Lung (tissue), 12 donors: ENCODE measurements around the gene ZFAND3. TPM values are rescaled to one million over a fixed set of nuclear protein-coding genes. Genes with fewer than 3 reads are reported as not detected.

Experiments used
- ATAC-seq: fragments of 200-7000 bp; cut with Tn5 transposase; one replicate; pipeline ENCODE4 v1.9.1; 2020; ENCODE audit warnings: moderate number of reproducible peaks; ENCODE audit not compliant: insufficient read depth, low FRiP score
- DNase-seq, 3 donors: peaks; one replicate each; pipeline ENCODE4 v3.0.0-alpha.2; 2013 to 2017
- H3K27ac ChIP-seq, 2 donors: one replicate each; pipeline ENCODE4 v1.5.1; 2013; ENCODE audit warnings: mild to moderate bottlenecking in 2 of 2, moderate library complexity in 2 of 2, control low read depth in 1 of 2, inconsistent platforms in 1 of 2, low read depth in 1 of 2, low read length in 1 of 2
- H3K27me3 ChIP-seq, 3 donors: one replicate each; pipeline ENCODE4 v1.5.1; 2013; ENCODE audit warnings: low read length in 2 of 3; ENCODE audit not compliant: control insufficient read depth in 3 of 3, insufficient read depth in 3 of 3
- H3K36me3 ChIP-seq, 4 donors: one replicate each; pipeline ENCODE4 v1.5.1; 2013; ENCODE audit warnings: low read length in 4 of 4, mild to moderate bottlenecking in 1 of 4, moderate library complexity in 1 of 4; ENCODE audit not compliant: control insufficient read depth in 4 of 4, insufficient read depth in 4 of 4
- H3K4me1 ChIP-seq, 5 donors: one replicate each; pipeline ENCODE4 v1.5.1; 2013; ENCODE audit warnings: low read length in 5 of 5, mild to moderate bottlenecking in 2 of 5, moderate library complexity in 1 of 5; ENCODE audit not compliant: control insufficient read depth in 5 of 5, insufficient read depth in 5 of 5
- H3K4me3 ChIP-seq: one replicate; pipeline ENCODE4 v1.5.1; 2013; ENCODE audit warnings: mild to moderate bottlenecking, control low read depth, moderate library complexity
- H3K9ac ChIP-seq, 2 donors: one replicate each; pipeline ENCODE4 v1.5.1; 2013; ENCODE audit warnings: low read length in 2 of 2, control low read depth in 1 of 2; ENCODE audit not compliant: insufficient read depth in 1 of 2
- H3K9me3 ChIP-seq, 4 donors: one replicate each; pipeline ENCODE4 v1.5.1; 2013; ENCODE audit warnings: low read length in 3 of 4, mild to moderate bottlenecking in 1 of 4, moderate library complexity in 1 of 4; ENCODE audit not compliant: control insufficient read depth in 4 of 4, insufficient read depth in 3 of 4
- CTCF ChIP-seq: IDR thresholded peaks from 2 replicates; pipeline ENCODE4 v1.5.1; 2012; ENCODE audit warnings: mild to moderate bottlenecking; ENCODE audit errors: control extremely low read depth, extremely low read depth
- WGBS, 2 donors: extraction: QIAGEN DNeasy Blood & Tissue Kit; methylation state at CpG; one replicate each; pipeline ENCODE4 v1.1.7; 2013; 5-methylcytosine and 5-hydroxymethylcytosine counted together
- polyA plus RNA-seq, 2 donors: library from polyadenylated mRNA; stranded (reverse); fragments of 200-250 nt; gene quantifications; one replicate each; pipeline ENCODE4 v1.2.1, GENCODE V29; 2013
- total RNA-seq, 2 donors: library from RNA; depleted of rRNA in 1 of 2; stranded (reverse); fragments of >200 nt in 1 of 2; gene quantifications; one replicate each; pipeline ENCODE4 v1.2.1, GENCODE V29; 2014 to 2021
- donor health status: control.
- donor health status: control.
- donor health status: Bipolar disorder and iron deficiency.
- donor health status: healthy.
- donor health status: DM: yes; HTN: yes; CAD: no.

Gene ZFAND3
- total and polyA plus RNA-seq, 4 donors, result 27.6 to 63.6 (median 51.3) TPM

- no peak for ATAC-seq
- no peaks in the 10 kb centered on the region for H3K9me3 ChIP-seq
- DNase-seq, result no peak
- H3K4me1 ChIP-seq, result peaks cover 0 to 6% (median 0%) of the 10 kb centered on the region in 5 donors
- no peak overlapping the region for H3K4me3 ChIP-seq
- H3K9ac ChIP-seq, result no peak overlapping the region
- 70 to 85% methylated on average over 5 of the region's 5 CpGs for WGBS, 2 donors
- no peak for TF ChIP-seq CTCF
- no peaks in the 10 kb centered on the region for H3K36me3 ChIP-seq
- H3K27me3 ChIP-seq, result no peaks in the 10 kb centered on the region
- H3K27ac ChIP-seq, result no peak overlapping the region
These were observed 192.4 kb downstream of the ZFAND3 start for GRCh38 chr6:38011937-38012336.

- no peaks in the 10 kb centered on the region for H3K27me3 ChIP-seq
- peak; percentile 44 to 77 (median 57) for DNase-seq
- no peaks in the 10 kb centered on the region for H3K9me3 ChIP-seq
- ATAC-seq, result no peak
- H3K27ac ChIP-seq, result no peak overlapping the region
- no peak overlapping the region for H3K4me3 ChIP-seq
- WGBS, 2 donors, result 70 to 75% methylated on average over 5 of the region's 5 CpGs
- no peaks in the 10 kb centered on the region for H3K36me3 ChIP-seq
- H3K4me1 ChIP-seq, result peaks cover 0 to 6% (median 0%) of the 10 kb centered on the region in 5 donors
- peak; percentile 19 for TF ChIP-seq CTCF
- H3K9ac ChIP-seq, result no peak overlapping the region
These were observed 193.0 kb downstream of the ZFAND3 start for GRCh38 chr6:38012573-38012972.

- H3K9me3 ChIP-seq, result no peaks in the 10 kb centered on the region
- no peak overlapping the region for H3K27ac ChIP-seq
- DNase-seq (no peak), ATAC-seq (no peak)
- no peaks in the 10 kb centered on the region for H3K36me3 ChIP-seq
- H3K27me3 ChIP-seq, result no peaks in the 10 kb centered on the region
- no peak for TF ChIP-seq CTCF
- no peak overlapping the region for H3K9ac ChIP-seq
- no peak overlapping the region for H3K4me3 ChIP-seq
- H3K4me1 ChIP-seq, result peaks cover 0 to 5% (median 0%) of the 10 kb centered on the region in 5 donors
These were observed 195.8 kb downstream of the ZFAND3 start for GRCh38 chr6:38015341-38015740.

GRCh38 chr6:38016824-38017223 lies 197.3 kb downstream of the ZFAND3 start:
- Histone ChIP-seq H3K27ac (no peak overlapping the region), H3K9ac (no peak overlapping the region), H3K9me3 (no peaks in the 10 kb centered on the region), H3K36me3 (no peaks in the 10 kb centered on the region), H3K27me3 (no peaks in the 10 kb centered on the region), H3K4me3 (no peak overlapping the region), H3K4me1 (peaks cover 0 to 13% (median 2%) of the 10 kb centered on the region in 5 donors)
- TF ChIP-seq CTCF, result no peak
- DNase-seq, result no peak
- no peak for ATAC-seq
- 55 to 69% methylated on average over 1 of the region's 1 CpG for WGBS, 2 donors
